Uterus (tissue), 4 donors: ENCODE data around the gene CDH22. TPM values are rescaled to one million over a fixed set of nuclear protein-coding genes. Genes with fewer than 3 reads are reported as not detected.

Source experiments
- DNase-seq, 2 donors: peaks; one replicate each; pipeline ENCODE4 v3.0.0-alpha.2; 2019 to 2020
- H3K27ac ChIP-seq, 2 donors: fragments of 200-600 bp; sonication (generic); 1 replicate in 1 of 2; 2 replicates in 1 of 2; pipeline ENCODE4 v1.5.1; 2016 to 2018
- H3K27me3 ChIP-seq, 2 donors: fragments of 200-600 bp; sonication (generic); one replicate each; pipeline ENCODE4 v1.5.1; 2018 to 2019; ENCODE audit warnings: control low read depth in 1 of 2
- H3K36me3 ChIP-seq, 2 donors: fragments of 200-600 bp; sonication (generic); one replicate each; pipeline ENCODE4 v1.5.1; 2019; ENCODE audit warnings: control low read depth in 1 of 2
- H3K4me1 ChIP-seq, 2 donors: fragments of 200-600 bp; sonication (generic); one replicate each; pipeline ENCODE4 v1.5.1; 2018 to 2019; ENCODE audit warnings: control low read depth in 1 of 2
- H3K4me3 ChIP-seq, 2 donors: fragments of 200-600 bp; sonication (generic); 1 replicate in 1 of 2; 2 replicates in 1 of 2; pipeline ENCODE4 v1.5.1; 2018 to 2019; ENCODE audit warnings: mild to moderate bottlenecking in 1 of 2
- H3K9me3 ChIP-seq, 2 donors: fragments of 200-600 bp; sonication (generic); one replicate each; pipeline ENCODE4 v1.5.1; 2019; ENCODE audit warnings: control low read depth in 1 of 2
- CTCF ChIP-seq, 4 experiments: fragments of 200-600 bp in 2 of 4; fragments of 450-650 bp in 2 of 4; sonication (generic) in 2 of 4; IDR thresholded peaks; one replicate each; pipeline ENCODE4 v1.5.1; 2016 to 2019; ENCODE audit warnings: antibody characterized with exemption in 4 of 4, mild to moderate bottlenecking in 2 of 4, moderate library complexity in 1 of 4
- POLR2A ChIP-seq, 2 donors: fragments of 450-650 bp; IDR thresholded peaks; one replicate each; pipeline ENCODE4 v1.6.1; 2016; ENCODE audit warnings: antibody characterized with exemption in 2 of 2, mild to moderate bottlenecking in 1 of 2, moderate library complexity in 1 of 2
- intact Hi-C: fragments of 100-400 bp; cut with DNase I; formaldehyde crosslinking; loops from one replicate; pipeline ENCODE4 v1.15.1; 2023; ENCODE audit warnings: low total_unique reads
- total RNA-seq, 4 donors: library from RNA; depleted of rRNA in 3 of 4; stranded (reverse); fragments of >200 nt in 3 of 4; gene quantifications; one replicate each; pipeline versions ENCODE4 v1.1.0 to v1.2.4, GENCODE V29; 2014 to 2023
- donor health status: DM: yes; HTN: yes; CAD: no.

Gene CDH22
- total RNA-seq, 4 donors from 2014 or later: 0.48 to 0.49 TPM; not detected in 2

- peaks cover 0 to 42% of the 10 kb centered on the region in 2 donors for H3K27me3 ChIP-seq
- H3K27ac ChIP-seq: no peak overlapping the region
- no peak for DNase-seq
- TF ChIP-seq CTCF (IDR thresholded peaks at IDR 0.05): no peak
- TF ChIP-seq POLR2A (IDR thresholded peaks at IDR 0.05): no peak
- no peaks in the 10 kb centered on the region for H3K4me1 ChIP-seq
- no peak overlapping the region for H3K4me3 ChIP-seq
- no peaks in the 10 kb centered on the region for H3K36me3 ChIP-seq
- intact Hi-C loops: no loop called here
- H3K9me3 ChIP-seq: no peaks in the 10 kb centered on the region
These were observed 34.4 kb upstream of the CDH22 start for GRCh38 chr20:46342451-46343347.

GRCh38 chr20:46342010-46342378, 33.7 kb upstream of the CDH22 start:
- Histone ChIP-seq H3K9me3 (no peaks in the 10 kb centered on the region), H3K27ac (no peak overlapping the region), H3K4me1 (no peaks in the 10 kb centered on the region), H3K4me3 (no peak overlapping the region), H3K27me3 (peaks cover 0 to 46% of the 10 kb centered on the region in 2 donors), H3K36me3 (no peaks in the 10 kb centered on the region)
- intact Hi-C loops: no loop called here
- TF ChIP-seq POLR2A (IDR thresholded peaks at IDR 0.05) (no peak), CTCF (IDR thresholded peaks at IDR 0.05) (no peak)
- no peak for DNase-seq

GRCh38 chr20:46341074-46342009, 33.0 kb upstream of the CDH22 start:
- intact Hi-C loops: no loop called here
- no peak overlapping the region for H3K27ac ChIP-seq
- no peaks in the 10 kb centered on the region for H3K4me1 ChIP-seq
- DNase-seq: no peak
- peaks cover 0 to 46% of the 10 kb centered on the region in 2 donors for H3K27me3 ChIP-seq
- no peaks in the 10 kb centered on the region for H3K9me3 ChIP-seq
- TF ChIP-seq POLR2A (IDR thresholded peaks at IDR 0.05): no peak
- no peak for TF ChIP-seq CTCF (IDR thresholded peaks at IDR 0.05)
- no peak overlapping the region for H3K4me3 ChIP-seq
- no peaks in the 10 kb centered on the region for H3K36me3 ChIP-seq

- H3K4me1 ChIP-seq: no peaks in the 10 kb centered on the region
- TF ChIP-seq CTCF (IDR thresholded peaks at IDR 0.05) (no peak), POLR2A (IDR thresholded peaks at IDR 0.05) (no peak)
These were observed 30.7 kb upstream of the CDH22 start for GRCh38 chr20:46339037-46339436.

More at GRCh38 chr20:46339037-46339436, 30.7 kb upstream of the CDH22 start:
- DNase-seq: no peak
- H3K27ac ChIP-seq: no peak overlapping the region
- no peaks in the 10 kb centered on the region for H3K36me3 ChIP-seq
- intact Hi-C loops: no loop called here
- H3K9me3 ChIP-seq: no peaks in the 10 kb centered on the region
- no peak overlapping the region for H3K4me3 ChIP-seq
- peaks cover 0 to 46% of the 10 kb centered on the region in 2 donors for H3K27me3 ChIP-seq
